GM12873 (cell line): ENCODE data around the gene NRAP.

Experiments used
- CTCF ChIP-seq: IDR thresholded peaks from 2 replicates; pipeline ENCODE4 v1.5.1; 2012; ENCODE audit warnings: low read depth, mild to moderate bottlenecking, moderate library complexity, low read length, control low read depth; ENCODE audit not compliant: insufficient read depth; ENCODE audit errors: missing control alignments

The NRAP gene

GRCh38 chr10:113552014-113552413, 111.8 kb downstream of the NRAP start:
- TF ChIP-seq CTCF, result no peak

GRCh38 chr10:113550365-113550764, 113.5 kb downstream of the NRAP start:
- TF ChIP-seq CTCF, result no peak

GRCh38 chr10:113549856-113550255, 114.0 kb downstream of the NRAP start:
- TF ChIP-seq CTCF, result no peak

GRCh38 chr10:113547426-113547825, 116.4 kb downstream of the NRAP start:
- TF ChIP-seq CTCF, result no peak

GRCh38 chr10:113544392-113544791, 119.4 kb downstream of the NRAP start:
- no peak for TF ChIP-seq CTCF

GRCh38 chr10:113543107-113543955, 120.5 kb downstream of the NRAP start:
- TF ChIP-seq CTCF, result no peak

GRCh38 chr10:113541549-113541927, 122.3 kb downstream of the NRAP start:
- no peak for TF ChIP-seq CTCF
